Thyroid gland (tissue), 4 donors: Measurements from ENCODE around the gene MIF4GD. TPM values are rescaled to one million over a fixed set of nuclear protein-coding genes. Genes with fewer than 3 reads are reported as not detected.
"Not testable (repeated sequence)": the region's sequence is repeated elsewhere in the genome, so short reads cannot be mapped to it uniquely, and the experiment has no call there.

ENCODE experiments used
- DNase-seq, 2 donors: peaks; one replicate each; pipeline ENCODE4 v3.0.0-alpha.2; 2019
- H3K27ac ChIP-seq, 3 donors: fragments of 200-600 bp; sonication (generic); 1 replicate in 2 of 3; 2 replicates in 1 of 3; pipeline ENCODE4 v1.5.1; 2016 to 2019; ENCODE audit warnings: mild to moderate bottlenecking in 1 of 3, moderate library complexity in 1 of 3
- H3K27me3 ChIP-seq: fragments of 200-600 bp; sonication (generic); one replicate; pipeline ENCODE4 v1.5.1; 2019
- H3K36me3 ChIP-seq, 2 donors: fragments of 200-600 bp; sonication (generic); one replicate each; pipeline ENCODE4 v1.5.1; 2016 to 2019
- H3K4me1 ChIP-seq, 2 donors: fragments of 200-600 bp; sonication (generic); one replicate each; pipeline ENCODE4 v1.5.1; 2017 to 2019
- H3K4me3 ChIP-seq, 3 donors: fragments of 200-600 bp; sonication (generic); replicated peaks in 1 of 3; 1 replicate in 2 of 3; 2 replicates in 1 of 3; pipeline ENCODE4 v1.5.1; 2016; ENCODE audit warnings: mild to moderate bottlenecking in 1 of 3
- H3K9me3 ChIP-seq: fragments of 200-600 bp; sonication (generic); one replicate; pipeline ENCODE4 v1.5.1; 2017
- POLR2A ChIP-seq, 2 donors: fragments of 450-650 bp; IDR thresholded peaks; one replicate each; pipeline ENCODE4 v1.6.1; 2017; ENCODE audit warnings: antibody characterized with exemption in 2 of 2, mild to moderate bottlenecking in 2 of 2, moderate library complexity in 1 of 2
- WGBS, 2 donors: methylation state at CpG; one replicate each; pipeline ENCODE4 v1.1.5; 2017; 5-methylcytosine and 5-hydroxymethylcytosine counted together
- intact Hi-C: fragments of 100-400 bp; cut with DNase I; formaldehyde crosslinking; loops from one replicate; pipeline ENCODE4 v1.15.1; 2023
- total RNA-seq, 4 donors: library from RNA; depleted of rRNA; stranded (reverse); fragments of >200 nt; gene quantifications; one replicate each; pipeline ENCODE4 v1.2.3, GENCODE V29; 2016
- TF ChIP-seq, protein P1 (sequence below), 6 experiments: fragments of 200-600 bp in 3 of 6; fragments of 450-650 bp in 3 of 6; sonication (generic) in 3 of 6; IDR thresholded peaks; one replicate each; pipeline ENCODE4 v1.5.1; 2016 to 2019; ENCODE audit warnings: antibody characterized with exemption in 6 of 6, mild to moderate bottlenecking in 2 of 6, inconsistent platforms in 1 of 6, moderate library complexity in 1 of 6

MIF4GD gene
- total RNA-seq, 4 donors from 2014 or later, result 17.7 to 31.1 (median 23.0) TPM

DNA sequence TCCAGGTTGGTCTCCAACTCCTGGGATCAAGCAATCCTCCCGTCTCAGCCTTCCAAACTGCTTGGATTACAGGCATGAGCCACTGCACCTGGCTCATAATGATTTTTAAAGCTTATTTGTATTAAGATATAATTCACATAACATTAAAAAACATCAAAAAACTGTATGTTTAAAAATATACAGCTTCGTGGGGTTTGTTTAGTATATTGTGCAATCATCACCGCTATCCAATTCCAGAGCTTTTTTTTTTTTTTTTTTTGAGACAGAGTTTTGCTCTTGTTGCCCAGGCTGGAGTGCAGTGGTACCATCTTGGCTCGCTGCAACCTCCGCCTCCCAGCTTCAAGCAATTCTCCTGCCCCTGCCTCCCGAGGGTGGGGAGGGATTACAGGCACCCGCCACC is 29.2 kb upstream of the MIF4GD start:
- Histone ChIP-seq H3K4me3 (no peak overlapping the region), H3K4me1 (no peaks in the 10 kb centered on the region), H3K36me3 (no peaks in the 10 kb centered on the region), H3K27ac (no peak overlapping the region), H3K9me3 (no peaks in the 10 kb centered on the region), H3K27me3 (no peaks in the 10 kb centered on the region)
- WGBS, 2 donors, result 78 to 80% methylated on average over 7 of the region's 7 CpGs
- no peak for TF ChIP-seq POLR2A (IDR thresholded peaks at IDR 0.05)
- TF ChIP-seq, protein P1, sequence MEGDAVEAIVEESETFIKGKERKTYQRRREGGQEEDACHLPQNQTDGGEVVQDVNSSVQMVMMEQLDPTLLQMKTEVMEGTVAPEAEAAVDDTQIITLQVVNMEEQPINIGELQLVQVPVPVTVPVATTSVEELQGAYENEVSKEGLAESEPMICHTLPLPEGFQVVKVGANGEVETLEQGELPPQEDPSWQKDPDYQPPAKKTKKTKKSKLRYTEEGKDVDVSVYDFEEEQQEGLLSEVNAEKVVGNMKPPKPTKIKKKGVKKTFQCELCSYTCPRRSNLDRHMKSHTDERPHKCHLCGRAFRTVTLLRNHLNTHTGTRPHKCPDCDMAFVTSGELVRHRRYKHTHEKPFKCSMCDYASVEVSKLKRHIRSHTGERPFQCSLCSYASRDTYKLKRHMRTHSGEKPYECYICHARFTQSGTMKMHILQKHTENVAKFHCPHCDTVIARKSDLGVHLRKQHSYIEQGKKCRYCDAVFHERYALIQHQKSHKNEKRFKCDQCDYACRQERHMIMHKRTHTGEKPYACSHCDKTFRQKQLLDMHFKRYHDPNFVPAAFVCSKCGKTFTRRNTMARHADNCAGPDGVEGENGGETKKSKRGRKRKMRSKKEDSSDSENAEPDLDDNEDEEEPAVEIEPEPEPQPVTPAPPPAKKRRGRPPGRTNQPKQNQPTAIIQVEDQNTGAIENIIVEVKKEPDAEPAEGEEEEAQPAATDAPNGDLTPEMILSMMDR (IDR thresholded peaks at IDR 0.05), result no peak
- DNase-seq, result no peak
- intact Hi-C loops, result no loop called here

DNA sequence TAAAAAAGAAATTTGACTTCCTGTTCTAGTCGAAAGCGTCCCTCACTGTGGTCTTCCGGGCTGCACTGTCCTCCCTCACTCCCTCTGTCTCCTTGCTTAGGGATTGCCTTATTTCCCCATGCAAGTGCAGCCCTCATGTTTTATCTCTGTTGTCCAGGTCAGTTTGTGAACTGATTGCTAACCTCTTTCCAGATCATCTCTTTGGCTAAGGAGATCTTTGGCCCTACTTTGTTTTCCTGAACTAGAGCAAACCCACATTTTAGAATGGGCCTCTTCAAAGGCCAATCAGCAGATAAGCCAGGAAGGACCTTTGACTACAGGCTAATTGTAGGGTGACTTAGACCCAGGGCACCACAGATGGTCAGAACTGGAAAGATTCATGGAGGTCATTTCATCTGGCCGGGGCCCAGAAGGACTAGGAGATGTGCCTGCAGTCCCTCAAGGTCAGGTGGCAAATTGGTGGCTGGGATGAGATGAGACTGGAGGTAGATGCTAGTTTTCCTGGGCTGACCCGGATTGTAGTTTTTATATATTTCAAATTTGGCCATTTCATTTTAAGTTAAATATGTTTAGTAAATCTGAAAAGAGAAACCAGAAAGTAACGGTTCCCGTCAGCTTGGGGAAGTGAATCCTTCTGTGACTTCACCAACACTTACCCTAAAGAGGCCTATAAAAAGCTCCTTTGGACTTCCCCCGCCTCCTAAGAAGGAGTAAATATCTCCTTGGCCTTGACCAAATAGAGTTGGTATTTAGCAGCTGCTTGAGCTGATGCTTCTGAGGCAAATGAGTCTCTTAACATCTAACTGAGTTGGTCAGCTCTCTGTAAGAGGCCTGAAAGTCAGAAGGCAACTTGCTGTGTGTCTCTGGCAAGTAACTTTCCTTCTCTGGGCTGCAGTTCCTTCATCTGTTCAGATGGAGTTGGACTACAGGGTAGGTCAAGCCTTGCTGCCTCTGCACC is 24.4 kb upstream of the MIF4GD start:
- Histone ChIP-seq H3K4me1 (no peaks in the 10 kb centered on the region), H3K4me3 (no peak overlapping the region), H3K27ac (no peak overlapping the region), H3K27me3 (no peaks in the 10 kb centered on the region), H3K9me3 (no peaks in the 10 kb centered on the region), H3K36me3 (no peaks in the 10 kb centered on the region)
- intact Hi-C loops, result no loop called here
- TF ChIP-seq, protein P1 (IDR thresholded peaks at IDR 0.05), result no peak
- TF ChIP-seq POLR2A (IDR thresholded peaks at IDR 0.05), result no peak
- 83 to 88% methylated on average over 8 of the region's 8 CpGs for WGBS, 2 donors
- DNase-seq, result no peak

DNA sequence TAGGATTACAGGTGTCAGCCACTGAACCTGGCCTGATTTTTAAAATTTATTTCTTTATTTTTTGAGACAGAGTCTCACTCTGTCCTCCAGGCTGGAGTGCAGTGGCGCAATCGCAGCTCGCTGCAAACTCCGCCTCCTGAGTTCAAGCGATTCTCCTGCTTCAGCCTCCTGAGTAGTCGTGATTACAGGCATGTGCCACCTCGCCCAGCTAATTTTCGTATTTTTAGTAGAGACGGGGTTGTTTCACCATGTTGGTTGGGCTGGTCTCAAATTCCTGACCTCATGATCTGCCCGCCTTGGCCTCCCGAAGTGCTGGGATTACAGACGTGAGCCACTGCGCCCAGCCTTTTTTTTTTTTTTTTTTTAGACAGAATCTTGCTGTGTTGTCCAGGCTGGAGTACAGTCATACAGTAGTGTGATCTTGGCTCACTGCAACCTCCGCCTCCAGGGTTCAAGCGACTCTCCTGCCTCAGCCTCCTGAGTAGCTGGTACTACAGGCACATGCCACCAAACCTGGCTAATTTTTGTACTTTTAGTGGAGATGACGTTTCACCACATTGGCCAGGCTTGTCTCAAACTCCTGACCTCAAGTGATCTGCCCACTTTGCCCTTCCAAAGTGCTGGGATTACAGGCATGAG is 21.9 kb upstream of the MIF4GD start:
- 78 to 81% methylated on average over 16 of the region's 16 CpGs for WGBS, 2 donors
- H3K36me3 ChIP-seq, DNase-seq, intact Hi-C loops, H3K27ac ChIP-seq, H3K27me3 ChIP-seq, H3K4me3 ChIP-seq, H3K9me3 ChIP-seq, H3K4me1 ChIP-seq: not testable (repeated sequence)

DNA sequence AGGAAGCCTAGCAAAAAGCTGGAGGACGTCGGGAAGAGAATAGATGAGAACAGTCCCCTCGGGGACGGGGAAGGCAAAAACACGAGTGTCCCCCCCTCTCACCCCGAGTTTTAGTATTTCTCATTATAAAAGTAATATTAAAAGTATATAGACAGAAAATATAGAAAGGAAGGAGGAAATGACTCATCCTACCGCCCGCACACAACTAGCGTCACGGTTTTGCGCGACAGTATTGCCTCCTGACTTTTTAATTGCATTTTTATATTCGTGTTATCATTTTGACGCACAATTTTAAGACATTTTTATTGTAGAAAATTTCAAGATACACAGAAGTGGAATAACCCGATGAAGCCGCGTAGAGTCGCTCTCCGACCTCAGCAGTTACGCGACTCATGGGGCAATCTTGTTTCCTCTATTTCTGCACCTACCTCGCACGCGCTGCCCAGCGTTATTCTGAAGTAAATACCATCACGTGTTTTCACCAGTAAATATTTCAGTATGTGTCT is 18.9 kb upstream of the MIF4GD start:
- DNase-seq, result peak; percentile 40 to 41
- H3K4me1 ChIP-seq, result peaks cover 0 to 6% of the 10 kb centered on the region in 2 donors
- H3K9me3 ChIP-seq, result no peaks in the 10 kb centered on the region
- TF ChIP-seq, protein P1 (IDR thresholded peaks at IDR 0.05), result peak in 1 of 6 experiments; percentile 21
- TF ChIP-seq POLR2A (IDR thresholded peaks at IDR 0.05), result no peak
- peak overlapping the region; percentile 64 to 84 (median 83) for H3K27ac ChIP-seq
- intact Hi-C loops, result no loop called here
- H3K27me3 ChIP-seq, result no peaks in the 10 kb centered on the region
- no peaks in the 10 kb centered on the region for H3K36me3 ChIP-seq
- WGBS, 2 donors, result 2 to 14% methylated on average over 26 of the region's 26 CpGs
- peak overlapping the region in 2 of 3 donors; percentile 72 to 75 for H3K4me3 ChIP-seq

DNA sequence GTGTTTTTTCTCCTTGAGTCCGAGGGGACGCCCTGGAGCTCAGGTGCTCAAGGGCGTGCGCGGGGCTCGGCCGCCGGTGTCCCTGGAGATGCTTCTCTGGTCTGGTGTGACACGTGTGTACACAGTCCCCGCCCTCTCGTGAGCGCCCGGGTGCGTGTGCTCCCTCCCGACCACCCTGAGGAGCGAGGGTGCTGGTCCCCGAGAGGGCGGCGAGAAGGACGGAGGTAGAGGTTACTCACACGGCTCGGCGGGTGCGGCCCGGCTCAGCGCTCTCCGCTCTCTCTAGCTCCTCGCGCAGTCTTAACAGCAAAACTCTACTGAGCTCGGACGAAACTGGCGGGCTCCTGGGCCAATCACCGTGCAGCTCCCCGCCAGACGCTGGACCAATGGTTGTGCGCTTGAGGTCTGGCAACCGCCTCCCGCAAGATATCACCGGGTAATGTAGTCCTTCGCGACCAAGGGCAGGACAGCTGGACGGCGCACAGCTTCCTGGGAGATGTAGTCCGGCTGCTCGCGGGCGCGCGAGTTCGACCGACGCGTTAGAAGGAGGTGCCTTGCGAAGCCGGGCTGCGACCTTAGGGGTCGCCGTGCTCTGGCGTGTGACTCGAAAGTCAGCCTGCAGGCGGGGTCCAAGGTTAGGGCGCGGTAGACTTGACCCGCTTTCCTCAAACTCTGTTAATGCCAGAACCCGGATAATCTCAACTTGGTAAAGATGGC is 18.2 kb upstream of the MIF4GD start, which contains the start of gene SLC25A19:
SLC25A19 (minus strand) TSS at position 319 of the 717 bp plus-strand sequence. CDS start 2,669 bp downstream, outside the sequence.
- intact Hi-C loops, result no loop called here
- 0% methylated on average over 6 to 27 of the region's 65 CpGs for WGBS, 2 donors
- no peaks in the 10 kb centered on the region for H3K9me3 ChIP-seq

More for the DNA sequence above, 18.2 kb upstream of the MIF4GD start, which contains the start of gene SLC25A19:
- peak within 1 kb of the TSS; percentile 64 to 84 (median 83) for H3K27ac ChIP-seq
- no peaks in the 10 kb centered on the region for H3K36me3 ChIP-seq
- H3K27me3 ChIP-seq, result no peaks in the 10 kb centered on the region
- peak within 1 kb of the TSS; percentile 16 to 75 (median 72) for H3K4me3 ChIP-seq
- TF ChIP-seq, protein P1 (IDR thresholded peaks at IDR 0.05), result no peak
- peak in 1 of 2 donors; percentile 98 for TF ChIP-seq POLR2A (IDR thresholded peaks at IDR 0.05)
- peaks cover 0 to 6% of the 10 kb centered on the region in 2 donors for H3K4me1 ChIP-seq
- DNase-seq, result peak; percentile 98 to 99
